Stomach (tissue), 9 donors: ENCODE results near the gene PDZRN3. TPM values are rescaled to one million over a fixed set of nuclear protein-coding genes. Genes with fewer than 3 reads are reported as not detected.
A peak's percentile ranks its signal among the peaks of the same experiment; 100 is the strongest.

ENCODE experiments used
- DNase-seq, 2 donors: peaks; one replicate each; pipeline versions ENCODE4 v3.0.0 to v3.0.0-alpha.2; 2013 to 2019
- H3K27ac ChIP-seq, 5 donors: fragments of 200-600 bp in 4 of 5; sonication (generic) in 4 of 5; one replicate each; pipeline ENCODE4 v1.5.1; 2013 to 2019; ENCODE audit warnings: mild to moderate bottlenecking in 1 of 5, moderate library complexity in 1 of 5
- H3K27me3 ChIP-seq, 3 donors: fragments of 200-600 bp; sonication (generic); one replicate each; pipeline ENCODE4 v1.5.1; 2017 to 2019; ENCODE audit warnings: mixed run types in 1 of 3
- H3K36me3 ChIP-seq, 4 donors: fragments of 200-600 bp; sonication (generic); 1 replicate in 3 of 4; 2 replicates in 1 of 4; pipeline ENCODE4 v1.5.1; 2016 to 2019
- H3K4me1 ChIP-seq, 4 donors: fragments of 200-600 bp; sonication (generic); one replicate each; pipeline ENCODE4 v1.5.1; 2016 to 2019
- H3K4me3 ChIP-seq, 4 donors: fragments of 200-600 bp; sonication (generic) in 3 of 4; one replicate each; pipeline ENCODE4 v1.5.1; 2016 to 2019; ENCODE audit warnings: mild to moderate bottlenecking in 1 of 4
- H3K9me3 ChIP-seq, 4 donors: fragments of 200-600 bp; sonication (generic); one replicate each; pipeline ENCODE4 v1.5.1; 2016 to 2019
- EP300 ChIP-seq: sonication (generic); formaldehyde crosslinking; IDR thresholded peaks from one replicate; pipeline ENCODE4 v1.6.1; 2017; ENCODE audit warnings: antibody characterized with exemption
- POLR2A ChIP-seq, 4 donors: fragments of 450-650 bp; IDR thresholded peaks; one replicate each; pipeline ENCODE4 v1.6.1; 2016; ENCODE audit warnings: antibody characterized with exemption in 4 of 4, control low read depth in 2 of 4, mild to moderate bottlenecking in 1 of 4, moderate library complexity in 1 of 4
- POLR2AphosphoS5 ChIP-seq, 3 donors: sonication (generic); formaldehyde crosslinking; IDR thresholded peaks; one replicate each; pipeline ENCODE4 v1.6.1; 2016; ENCODE audit warnings: antibody characterized with exemption in 3 of 3
- WGBS, 5 donors: extraction: QIAGEN DNeasy Blood & Tissue Kit in 3 of 5; methylation state at CpG; one replicate each; pipeline versions ENCODE4 v1.1.5 to v1.1.7; 2013 to 2018; 5-methylcytosine and 5-hydroxymethylcytosine counted together
- intact Hi-C: fragments of 100-400 bp; cut with DNase I; formaldehyde crosslinking; loops from one replicate; pipeline ENCODE4 v1.15.1; 2023; ENCODE audit warnings: low total_unique reads
- polyA plus RNA-seq, 3 donors: library from polyadenylated mRNA; stranded (reverse); fragments of 200-250 nt; gene quantifications; one replicate each; pipeline ENCODE4 v1.2.3, GENCODE V29; 2013
- total RNA-seq, 5 donors: library from RNA; depleted of rRNA; stranded (reverse); fragments of >200 nt; gene quantifications; one replicate each; pipeline versions ENCODE4 v1.1.0 to v1.2.3, GENCODE V29; 2014 to 2016
- TF ChIP-seq, protein P1 (sequence below), 7 experiments: fragments of 450-650 bp in 4 of 7; fragments of 200-600 bp in 3 of 7; sonication (generic) in 3 of 7; IDR thresholded peaks; one replicate each; pipeline ENCODE4 v1.5.1; 2016 to 2019; ENCODE audit warnings: antibody characterized with exemption in 7 of 7, control low read depth in 2 of 7, mild to moderate bottlenecking in 1 of 7
- donor health status: healthy with polysubstance abuse.
- donor health status: Bipolar disorder and iron deficiency.
- donor health status: healthy.

PDZRN3 gene
- total and polyA plus RNA-seq, 8 donors: 21.9 to 174 (median 63.0) TPM

DNA sequence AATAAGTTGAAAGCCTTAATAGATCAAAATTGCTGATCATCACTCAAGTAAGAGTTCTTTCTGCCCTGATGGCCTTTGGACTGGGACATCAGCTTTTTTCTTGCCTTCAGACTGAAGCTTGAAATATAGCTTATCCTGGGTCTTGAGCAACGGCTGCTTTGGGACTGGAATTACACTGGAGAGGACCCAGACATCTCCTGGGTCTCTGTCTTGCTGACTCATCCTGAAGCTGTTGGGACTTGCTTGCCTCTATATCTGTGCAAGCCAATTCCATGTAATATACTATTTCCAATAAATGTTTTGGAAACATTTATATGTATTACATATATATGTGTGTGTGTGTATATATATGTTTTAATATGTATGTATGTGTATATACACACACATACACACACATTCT is 260.2 kb downstream of the PDZRN3 start:
- Histone ChIP-seq H3K27me3 (no peaks in the 10 kb centered on the region), H3K27ac (peak overlapping the region in 1 of 5 donors; percentile 83), H3K36me3 (no peaks in the 10 kb centered on the region), H3K4me1 (peaks cover 0 to 10% (median 0%) of the 10 kb centered on the region in 4 donors), H3K9me3 (peaks cover 0 to 11% (median 5%) of the 10 kb centered on the region in 4 donors), H3K4me3 (no peak overlapping the region)
- DNase-seq: no peak
- 56 to 78% (median 67%) methylated on average over 1 of the region's 1 CpG for WGBS, 5 donors
- TF ChIP-seq POLR2AphosphoS5 (IDR thresholded peaks at IDR 0.05): no peak
- TF ChIP-seq POLR2A (IDR thresholded peaks at IDR 0.05): no peak
- TF ChIP-seq, protein P1, sequence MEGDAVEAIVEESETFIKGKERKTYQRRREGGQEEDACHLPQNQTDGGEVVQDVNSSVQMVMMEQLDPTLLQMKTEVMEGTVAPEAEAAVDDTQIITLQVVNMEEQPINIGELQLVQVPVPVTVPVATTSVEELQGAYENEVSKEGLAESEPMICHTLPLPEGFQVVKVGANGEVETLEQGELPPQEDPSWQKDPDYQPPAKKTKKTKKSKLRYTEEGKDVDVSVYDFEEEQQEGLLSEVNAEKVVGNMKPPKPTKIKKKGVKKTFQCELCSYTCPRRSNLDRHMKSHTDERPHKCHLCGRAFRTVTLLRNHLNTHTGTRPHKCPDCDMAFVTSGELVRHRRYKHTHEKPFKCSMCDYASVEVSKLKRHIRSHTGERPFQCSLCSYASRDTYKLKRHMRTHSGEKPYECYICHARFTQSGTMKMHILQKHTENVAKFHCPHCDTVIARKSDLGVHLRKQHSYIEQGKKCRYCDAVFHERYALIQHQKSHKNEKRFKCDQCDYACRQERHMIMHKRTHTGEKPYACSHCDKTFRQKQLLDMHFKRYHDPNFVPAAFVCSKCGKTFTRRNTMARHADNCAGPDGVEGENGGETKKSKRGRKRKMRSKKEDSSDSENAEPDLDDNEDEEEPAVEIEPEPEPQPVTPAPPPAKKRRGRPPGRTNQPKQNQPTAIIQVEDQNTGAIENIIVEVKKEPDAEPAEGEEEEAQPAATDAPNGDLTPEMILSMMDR (IDR thresholded peaks at IDR 0.05): no peak
- no peak for TF ChIP-seq EP300
- intact Hi-C loops: no loop called here

DNA sequence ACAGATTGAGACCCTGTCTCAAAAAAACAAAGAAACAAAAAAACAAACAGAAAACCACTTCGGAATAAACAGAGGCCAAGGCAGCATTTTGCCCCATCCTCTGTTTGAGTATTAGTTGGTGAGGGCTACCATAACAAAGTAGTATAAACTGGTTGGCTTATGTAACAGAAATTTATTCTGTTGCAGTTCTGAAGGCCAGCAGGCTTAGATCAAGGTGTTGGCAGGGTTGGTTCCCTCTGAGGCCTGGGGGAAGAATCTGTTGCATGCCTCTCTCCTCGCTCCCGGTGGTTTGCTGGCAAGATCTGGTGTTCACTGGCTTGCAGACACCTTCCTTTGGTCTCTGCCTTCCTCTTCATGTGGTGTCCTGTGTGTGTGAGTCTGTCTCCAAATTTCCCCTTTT is 261.6 kb downstream of the PDZRN3 start:
- Histone ChIP-seq H3K4me3 (no peak overlapping the region), H3K36me3 (no peaks in the 10 kb centered on the region), H3K27ac (peak overlapping the region in 1 of 5 donors; percentile 9), H3K4me1 (peaks cover 0 to 10% (median 0%) of the 10 kb centered on the region in 4 donors), H3K9me3 (peaks cover 0 to 11% (median 5%) of the 10 kb centered on the region in 4 donors), H3K27me3 (no peaks in the 10 kb centered on the region)
- intact Hi-C loops: no loop called here
- TF ChIP-seq EP300 (no peak), POLR2AphosphoS5 (IDR thresholded peaks at IDR 0.05) (no peak), POLR2A (IDR thresholded peaks at IDR 0.05) (no peak)
- TF ChIP-seq, protein P1 (IDR thresholded peaks at IDR 0.05): no peak
- DNase-seq: no peak
- WGBS, 5 donors: 71 to 93% (median 92%) methylated on average over 3 of the region's 3 CpGs

DNA sequence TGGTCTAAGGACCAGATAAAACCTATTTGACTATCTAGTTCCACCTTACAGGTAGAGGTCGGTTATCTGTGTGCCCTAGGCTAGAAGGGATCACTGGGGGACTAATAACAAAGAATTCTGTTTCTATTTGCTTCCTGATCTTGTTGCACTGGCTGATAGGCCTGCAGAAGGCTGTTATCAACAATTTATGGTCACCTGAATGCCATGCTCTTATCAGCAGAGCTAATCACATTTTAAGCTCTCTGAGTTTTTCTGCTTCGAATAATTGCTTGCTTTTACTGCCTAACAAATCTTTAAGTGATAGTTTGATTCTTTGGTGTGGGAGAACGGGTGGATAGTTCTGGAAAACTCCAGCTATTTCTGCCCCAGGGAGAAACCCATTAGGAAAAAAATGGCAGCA is 263.1 kb downstream of the PDZRN3 start:
- no peaks in the 10 kb centered on the region for H3K36me3 ChIP-seq
- H3K27me3 ChIP-seq: no peaks in the 10 kb centered on the region
- H3K4me1 ChIP-seq: peaks cover 0 to 10% (median 0%) of the 10 kb centered on the region in 4 donors
- no peak for DNase-seq
- intact Hi-C loops: no loop called here
- no peak overlapping the region for H3K27ac ChIP-seq
- TF ChIP-seq, protein P1 (IDR thresholded peaks at IDR 0.05): no peak
- TF ChIP-seq POLR2A (IDR thresholded peaks at IDR 0.05) (no peak), EP300 (no peak), POLR2AphosphoS5 (IDR thresholded peaks at IDR 0.05) (no peak)
- WGBS, 5 donors: 18 to 42% (median 28%) methylated on average over 3 of the region's 3 CpGs
- H3K9me3 ChIP-seq: peaks cover 0 to 11% (median 5%) of the 10 kb centered on the region in 4 donors
- H3K4me3 ChIP-seq: no peak overlapping the region

DNA sequence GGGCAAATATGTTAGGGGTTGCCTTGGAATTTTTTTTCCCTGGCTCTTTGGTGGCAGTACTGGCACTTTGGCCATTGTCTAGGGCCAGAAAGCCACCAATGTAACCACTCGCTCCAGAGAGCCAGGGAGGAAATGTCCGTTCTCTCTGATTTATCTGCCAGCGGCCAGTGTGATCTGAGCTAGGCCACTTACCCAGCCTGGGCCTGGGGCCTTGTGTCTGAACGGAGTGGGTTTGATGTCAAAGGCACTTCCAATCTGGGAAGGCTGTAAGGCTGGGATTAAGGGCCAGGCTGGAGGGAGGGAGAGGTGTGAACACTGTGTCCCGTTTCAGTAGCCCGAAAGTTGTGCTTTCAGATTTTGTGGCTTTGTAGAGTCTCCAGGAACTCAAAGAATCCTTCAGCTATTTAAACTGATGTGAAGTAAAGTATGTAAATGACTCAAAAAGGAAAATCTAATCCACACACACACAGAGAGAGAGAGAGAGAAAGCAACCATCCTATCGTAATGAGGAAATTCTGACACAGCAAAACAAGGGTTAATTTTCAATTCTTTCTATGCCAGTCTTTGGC is 271.0 kb downstream of the PDZRN3 start:
- no peaks in the 10 kb centered on the region for H3K36me3 ChIP-seq
- no peak overlapping the region for H3K27ac ChIP-seq
- DNase-seq: no peak
- no peaks in the 10 kb centered on the region for H3K9me3 ChIP-seq
- intact Hi-C loops: no loop called here
- H3K4me1 ChIP-seq: peaks cover 0 to 12% (median 0%) of the 10 kb centered on the region in 4 donors
- TF ChIP-seq POLR2AphosphoS5 (IDR thresholded peaks at IDR 0.05) (no peak), POLR2A (IDR thresholded peaks at IDR 0.05) (no peak), EP300 (no peak)
- TF ChIP-seq, protein P1 (IDR thresholded peaks at IDR 0.05): no peak
- no peak overlapping the region for H3K4me3 ChIP-seq
- WGBS, 5 donors: 74 to 84% (median 79%) methylated on average over 7 of the region's 7 CpGs
- H3K27me3 ChIP-seq: no peaks in the 10 kb centered on the region
